ENCODE data around the gene UAP1L1.

DNA sequence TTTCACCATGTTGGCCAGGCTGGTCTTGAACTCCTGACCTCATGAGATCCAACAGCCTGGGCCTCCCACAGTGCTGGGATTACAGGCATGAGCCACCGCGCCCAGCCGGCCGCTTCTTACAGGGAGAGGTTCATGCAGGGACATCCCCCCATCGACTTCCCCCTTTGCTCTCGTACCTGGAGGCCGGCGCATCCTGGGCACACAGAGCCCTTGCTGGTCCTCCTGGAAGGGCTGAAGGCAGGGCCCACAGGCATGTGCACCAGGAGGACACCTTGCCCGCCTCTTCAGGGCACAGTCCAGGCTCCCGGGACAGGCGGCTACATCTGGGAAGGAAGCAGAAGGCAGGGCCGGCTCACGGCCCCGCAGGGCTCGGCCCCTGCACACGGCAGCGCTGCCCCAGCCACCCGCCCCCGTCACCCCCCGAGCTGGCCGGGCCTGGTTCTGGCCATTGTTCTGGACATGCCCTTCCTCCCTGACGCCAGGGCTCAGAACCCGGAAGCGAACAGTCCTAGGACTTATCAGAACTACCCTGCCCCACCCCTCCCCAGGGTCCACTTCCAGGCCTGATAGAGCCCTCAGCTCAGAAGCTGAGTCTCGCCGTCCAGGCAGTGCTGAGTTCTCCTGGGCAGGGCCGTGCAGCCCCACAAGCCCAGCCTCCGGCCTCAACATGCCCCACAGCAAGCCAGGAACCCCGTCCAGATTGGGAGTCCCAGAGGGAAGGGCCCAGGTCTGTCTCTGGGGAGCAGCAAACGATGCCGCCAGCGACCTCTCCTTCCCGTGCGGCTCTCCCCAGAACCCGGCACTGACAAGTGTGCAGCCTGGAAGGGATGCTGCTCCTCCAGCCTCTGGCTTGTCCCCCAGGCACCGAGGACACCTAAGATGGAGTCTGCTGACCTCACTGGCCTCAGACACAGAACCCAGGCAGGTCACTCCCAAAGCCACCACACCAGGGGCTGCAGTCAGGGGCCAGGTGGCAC is 34.3 kb upstream of the UAP1L1 start:
- no peak for TF ChIP-seq POLR2A (IDR thresholded peaks at IDR 0.05; ENCODE audit: extremely low read depth, insufficient read length)
- TF ChIP-seq, protein P1, sequence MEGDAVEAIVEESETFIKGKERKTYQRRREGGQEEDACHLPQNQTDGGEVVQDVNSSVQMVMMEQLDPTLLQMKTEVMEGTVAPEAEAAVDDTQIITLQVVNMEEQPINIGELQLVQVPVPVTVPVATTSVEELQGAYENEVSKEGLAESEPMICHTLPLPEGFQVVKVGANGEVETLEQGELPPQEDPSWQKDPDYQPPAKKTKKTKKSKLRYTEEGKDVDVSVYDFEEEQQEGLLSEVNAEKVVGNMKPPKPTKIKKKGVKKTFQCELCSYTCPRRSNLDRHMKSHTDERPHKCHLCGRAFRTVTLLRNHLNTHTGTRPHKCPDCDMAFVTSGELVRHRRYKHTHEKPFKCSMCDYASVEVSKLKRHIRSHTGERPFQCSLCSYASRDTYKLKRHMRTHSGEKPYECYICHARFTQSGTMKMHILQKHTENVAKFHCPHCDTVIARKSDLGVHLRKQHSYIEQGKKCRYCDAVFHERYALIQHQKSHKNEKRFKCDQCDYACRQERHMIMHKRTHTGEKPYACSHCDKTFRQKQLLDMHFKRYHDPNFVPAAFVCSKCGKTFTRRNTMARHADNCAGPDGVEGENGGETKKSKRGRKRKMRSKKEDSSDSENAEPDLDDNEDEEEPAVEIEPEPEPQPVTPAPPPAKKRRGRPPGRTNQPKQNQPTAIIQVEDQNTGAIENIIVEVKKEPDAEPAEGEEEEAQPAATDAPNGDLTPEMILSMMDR (IDR thresholded peaks at IDR 0.05; ENCODE audit: low read depth, low read length), result no peak

All from NB4 (cell line).